IPS-18c (cell line): ENCODE results near the gene WDR45B.

Source experiments
- H3K4me3 ChIP-seq: 2 replicates; pipeline ENCODE4 v1.7.0; 2013; ENCODE audit warnings: low read depth, mild to moderate bottlenecking, low read length, moderate library complexity; ENCODE audit not compliant: insufficient read depth
- H3K9me3 ChIP-seq: one replicate; pipeline ENCODE4 v1.6.1; 2013; ENCODE audit warnings: mild to moderate bottlenecking, low read length, moderate library complexity; ENCODE audit not compliant: control insufficient read depth, insufficient read depth

WDR45B gene

DNA sequence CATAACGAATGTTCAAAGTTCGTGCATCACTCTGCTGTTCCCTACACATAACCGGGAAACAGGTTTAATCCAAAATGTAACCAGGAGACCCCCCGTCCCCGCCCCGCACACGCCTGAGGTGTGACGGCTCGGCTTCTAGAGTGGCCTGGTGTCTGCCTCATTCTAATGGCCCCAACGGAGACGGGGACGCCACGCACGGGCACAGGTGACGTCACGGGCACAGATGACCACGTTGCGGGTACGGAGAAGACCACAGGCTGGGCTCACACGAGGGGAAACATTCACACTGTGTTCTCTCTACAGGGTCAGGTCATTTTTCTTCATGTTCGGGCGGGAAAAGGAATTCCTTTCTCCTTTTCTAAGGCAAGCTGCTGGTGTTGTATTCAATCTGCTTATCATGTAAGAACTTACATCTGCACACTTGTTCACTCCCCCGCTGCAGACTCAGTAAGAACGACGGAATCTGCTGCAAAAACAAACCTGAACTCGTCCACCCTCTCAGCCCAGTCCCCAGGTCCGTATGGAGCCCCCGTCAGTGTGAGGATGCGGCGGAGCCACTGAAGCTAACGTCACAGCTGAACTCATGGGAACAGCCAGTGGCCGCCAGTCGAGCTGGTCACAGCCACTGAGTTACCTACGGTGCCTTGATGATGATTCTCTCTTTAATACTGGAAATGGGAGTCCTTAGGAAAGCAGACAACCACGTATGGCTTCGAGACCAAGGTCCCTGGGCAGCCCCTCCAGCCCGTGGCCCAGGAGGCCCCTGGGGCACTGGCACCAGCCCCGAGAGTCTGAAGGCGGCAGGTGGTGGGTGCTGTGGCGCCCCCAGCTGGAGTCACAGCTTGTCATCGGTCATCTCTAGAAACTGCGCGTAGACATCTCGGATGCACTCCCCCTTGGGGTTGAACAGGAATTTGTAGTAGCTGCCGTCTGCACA, 32.9 kb downstream of the WDR45B start:
- Histone ChIP-seq H3K4me3 (no peak overlapping the region), H3K9me3 (no peaks in the 10 kb centered on the region)

DNA sequence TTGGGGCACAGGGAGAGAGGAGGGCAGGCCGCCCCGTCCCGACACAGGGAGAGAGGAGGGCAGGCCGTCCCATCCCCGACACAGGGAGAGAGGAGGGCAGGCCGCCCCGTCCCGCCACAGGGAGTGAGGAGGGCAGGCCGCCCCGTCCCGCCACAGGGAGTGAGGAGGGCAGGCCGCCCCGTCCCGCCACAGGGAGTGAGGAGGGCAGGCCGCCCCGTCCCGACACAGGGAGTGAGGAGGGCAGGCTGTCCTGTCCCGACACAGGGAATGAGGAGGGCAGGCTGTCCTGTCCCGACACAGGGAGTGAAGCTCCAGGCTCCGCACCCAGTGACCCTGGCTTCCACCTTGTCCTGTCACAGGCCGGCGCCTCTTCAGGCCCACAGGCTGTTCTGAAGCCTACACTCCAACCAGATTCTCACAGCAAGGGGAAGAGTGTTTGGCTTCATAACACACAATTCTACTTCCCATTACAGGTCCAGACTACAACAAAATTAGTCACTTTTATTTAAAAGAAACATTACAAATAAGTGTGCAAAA, 34.1 kb downstream of the WDR45B start:
- no peak overlapping the region for H3K4me3 ChIP-seq
- H3K9me3 ChIP-seq = no peaks in the 10 kb centered on the region

DNA sequence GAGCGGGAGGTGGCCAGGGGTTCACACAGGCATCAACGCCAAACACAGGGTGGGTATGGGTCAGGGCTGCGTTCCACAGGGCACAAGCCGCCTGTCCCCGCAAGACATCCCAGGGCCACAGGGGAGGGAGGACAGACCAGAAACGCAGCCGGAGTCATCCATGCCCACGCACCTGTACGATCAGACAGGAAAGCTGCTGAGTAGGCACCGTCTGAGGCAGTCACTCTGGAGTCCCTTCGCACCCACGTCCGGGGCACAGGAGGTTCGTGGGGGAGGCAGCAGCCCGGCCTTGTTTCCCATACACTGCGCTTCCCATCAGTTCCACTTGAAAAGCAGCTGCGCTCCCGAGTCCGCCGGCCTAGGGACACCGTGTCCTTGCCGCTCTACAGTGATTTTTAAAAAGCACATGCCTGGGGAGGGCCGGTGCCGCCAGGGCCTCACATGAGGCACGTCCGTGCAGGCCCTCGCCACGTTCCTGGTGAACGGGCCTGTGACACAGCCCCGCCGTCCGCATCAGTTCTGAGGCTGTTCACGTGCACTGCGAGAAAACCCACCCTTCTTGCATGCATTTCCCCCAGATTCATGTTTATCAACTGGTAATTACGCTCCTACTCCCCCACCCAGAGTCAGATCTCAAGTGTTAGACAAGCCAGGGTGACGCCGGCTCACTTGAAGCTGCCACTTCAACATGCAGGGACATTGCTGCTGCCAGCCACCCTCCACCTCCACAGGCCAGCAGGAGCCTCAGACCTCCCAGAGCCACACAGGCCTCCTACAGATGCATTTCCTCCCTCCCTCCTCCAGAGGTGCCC, 34.8 kb downstream of the WDR45B start:
- no peaks in the 10 kb centered on the region for H3K9me3 ChIP-seq
- no peak overlapping the region for H3K4me3 ChIP-seq

DNA sequence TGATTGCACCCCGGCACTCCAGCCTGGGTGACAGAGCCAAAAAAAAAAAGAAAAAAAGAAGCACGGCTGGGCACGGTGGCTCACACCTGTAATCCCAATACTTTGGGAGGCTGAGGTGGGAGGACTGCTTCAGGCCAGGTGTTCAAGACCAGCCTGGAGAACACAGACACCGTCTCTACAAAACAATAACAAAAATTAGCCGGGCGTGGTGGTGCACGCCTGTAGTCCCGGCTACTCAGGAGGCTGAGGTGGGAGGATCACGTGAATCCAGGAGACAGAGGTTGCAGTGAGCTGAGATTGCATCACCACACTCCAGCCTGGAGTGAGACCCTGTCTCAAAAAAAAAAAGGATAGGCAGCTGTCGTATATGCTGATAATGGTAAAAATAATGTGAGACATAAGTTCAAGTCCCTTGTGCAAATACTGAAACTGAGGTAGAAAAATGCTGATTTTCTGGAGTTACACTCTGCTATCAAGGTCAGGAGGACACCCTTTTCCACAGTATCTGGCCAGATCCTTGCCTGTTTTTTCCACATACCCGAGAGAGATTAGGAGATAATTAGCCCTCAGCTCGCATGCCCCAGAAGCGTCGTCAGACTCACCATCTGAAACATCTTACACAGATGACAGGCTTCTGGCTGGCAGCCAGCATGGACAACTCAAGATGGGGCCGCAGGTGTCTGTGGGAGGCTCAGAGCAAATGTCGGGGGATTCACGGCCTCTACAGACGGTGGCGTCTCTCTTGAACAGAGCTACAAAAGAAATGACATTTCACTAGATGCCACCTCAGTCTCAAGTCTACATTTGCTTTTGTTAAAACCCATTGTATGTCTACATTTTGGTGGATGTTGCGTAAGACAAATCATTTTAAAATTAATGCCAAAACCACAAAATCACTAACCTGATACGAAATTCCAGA, 36.8 kb downstream of the WDR45B start:
- no peaks in the 10 kb centered on the region for H3K9me3 ChIP-seq
- H3K4me3 ChIP-seq = no peak overlapping the region

DNA sequence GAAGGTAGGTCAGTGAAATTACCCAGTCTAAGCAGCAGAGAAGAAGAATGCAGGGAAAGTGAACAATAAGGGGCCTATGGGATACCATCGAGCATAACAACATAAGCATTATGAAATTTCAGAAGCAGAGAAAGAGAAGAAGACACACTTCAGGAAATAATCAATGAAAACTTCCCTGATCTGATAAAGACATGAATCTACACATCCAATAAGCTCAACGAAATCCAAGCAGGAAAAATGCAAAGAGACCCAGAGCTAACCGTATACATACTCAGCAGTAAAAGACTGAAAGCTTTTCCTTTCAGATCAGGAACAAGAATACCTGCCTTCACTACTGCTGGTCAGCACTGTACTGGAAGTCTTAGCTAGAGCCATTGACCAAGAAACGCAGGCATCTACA, 38.6 kb downstream of the WDR45B start:
- H3K4me3 ChIP-seq = no peak overlapping the region
- no peaks in the 10 kb centered on the region for H3K9me3 ChIP-seq

DNA sequence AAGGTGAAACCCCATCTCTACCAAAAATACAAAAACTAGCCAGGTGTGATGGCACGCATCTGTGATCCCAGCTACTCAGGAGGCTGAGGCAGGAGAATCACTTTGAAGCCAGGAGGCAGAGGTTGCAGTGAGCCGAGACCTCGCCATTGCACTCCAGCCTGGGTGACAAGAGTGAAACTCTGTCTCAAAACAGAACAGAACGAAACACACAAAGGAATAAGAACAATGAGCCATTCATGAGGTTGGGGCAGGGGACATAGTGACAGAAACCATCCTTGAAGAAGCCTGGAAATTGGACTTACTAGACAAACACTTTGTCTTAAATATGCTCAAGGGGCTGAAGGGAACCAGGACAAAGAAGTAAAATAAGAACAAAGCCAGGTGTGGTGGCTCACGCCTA, 39.4 kb downstream of the WDR45B start:
- no peak overlapping the region for H3K4me3 ChIP-seq
- no peaks in the 10 kb centered on the region for H3K9me3 ChIP-seq

DNA sequence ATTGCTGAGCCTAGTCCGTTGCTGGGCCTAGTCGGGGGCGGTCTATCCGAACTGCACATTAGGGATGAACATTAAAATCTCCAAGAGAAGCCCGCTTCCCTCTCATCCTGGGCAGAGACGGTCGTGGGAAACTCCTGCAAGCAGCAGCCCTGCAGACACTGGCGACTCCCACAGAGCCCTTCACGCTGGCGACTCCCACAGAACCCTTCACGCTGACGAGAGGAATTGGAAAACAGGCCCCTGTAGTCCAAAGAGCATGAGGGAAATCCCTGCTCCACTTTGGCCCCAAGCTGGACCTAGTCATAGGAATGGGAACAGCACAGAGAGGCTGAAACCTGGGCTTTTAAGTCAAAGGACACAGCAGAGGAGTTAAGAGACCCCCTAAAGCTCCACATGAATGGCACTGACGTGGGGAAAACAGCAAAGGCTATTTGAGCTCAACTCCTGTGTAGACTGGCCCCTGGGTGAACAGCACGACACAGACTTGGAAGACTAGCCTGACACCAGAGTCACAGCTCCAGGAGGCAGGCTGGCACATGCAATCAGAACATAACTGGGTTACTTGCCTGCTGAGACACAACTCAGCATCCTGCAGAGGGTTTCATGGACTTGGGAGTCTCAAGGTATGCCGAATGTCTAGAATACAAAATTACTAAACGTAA, 42.2 kb downstream of the WDR45B start:
- no peak overlapping the region for H3K4me3 ChIP-seq

DNA sequence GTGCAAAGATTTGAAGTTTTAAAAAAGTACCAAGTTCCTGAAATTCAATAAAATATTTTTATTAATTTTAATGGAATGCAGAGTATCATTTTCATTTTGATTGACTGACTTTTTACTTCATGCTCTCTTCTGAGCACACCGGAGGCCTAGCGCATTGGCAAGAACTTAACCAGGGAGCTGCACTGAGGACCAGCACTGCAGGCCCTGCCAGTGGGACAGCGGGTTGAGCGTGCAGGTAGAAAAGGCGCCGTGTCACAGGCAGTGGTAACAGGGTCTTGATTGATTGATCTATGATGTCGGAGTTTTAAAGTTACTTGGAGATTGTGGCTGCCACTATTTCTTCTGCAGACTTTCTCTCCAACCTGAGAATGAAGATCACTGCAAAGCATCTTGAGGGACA, 43.7 kb downstream of the WDR45B start:
- Histone ChIP-seq H3K9me3 (no peaks in the 10 kb centered on the region), H3K4me3 (no peak overlapping the region)

More for the DNA sequence above, 42.2 kb downstream of the WDR45B start:
- no peaks in the 10 kb centered on the region for H3K9me3 ChIP-seq

DNA sequence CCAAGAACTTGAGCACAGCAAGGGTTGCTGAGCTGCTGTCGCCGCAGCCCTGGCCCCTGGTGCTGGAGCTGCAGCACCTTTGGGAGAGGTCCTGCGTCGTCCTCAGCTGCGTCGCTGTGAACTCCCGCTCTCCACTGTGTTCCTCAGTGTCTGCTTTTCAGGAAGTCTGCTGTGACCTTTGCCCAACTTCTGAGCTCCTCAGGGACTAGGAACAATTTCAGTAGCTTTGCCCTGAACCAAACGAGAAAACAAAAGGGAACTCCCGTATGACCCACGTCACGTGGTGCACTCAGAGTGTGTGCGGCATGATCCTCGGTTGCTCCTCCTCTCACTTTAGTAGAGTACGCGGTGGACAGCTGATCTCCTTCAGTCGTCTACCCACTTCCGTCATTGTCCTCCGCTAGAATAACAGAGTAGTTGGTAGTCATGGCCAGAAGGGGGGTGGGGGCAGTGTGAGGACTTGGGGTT, 44.2 kb downstream of the WDR45B start:
- no peak overlapping the region for H3K4me3 ChIP-seq
- H3K9me3 ChIP-seq = no peaks in the 10 kb centered on the region

DNA sequence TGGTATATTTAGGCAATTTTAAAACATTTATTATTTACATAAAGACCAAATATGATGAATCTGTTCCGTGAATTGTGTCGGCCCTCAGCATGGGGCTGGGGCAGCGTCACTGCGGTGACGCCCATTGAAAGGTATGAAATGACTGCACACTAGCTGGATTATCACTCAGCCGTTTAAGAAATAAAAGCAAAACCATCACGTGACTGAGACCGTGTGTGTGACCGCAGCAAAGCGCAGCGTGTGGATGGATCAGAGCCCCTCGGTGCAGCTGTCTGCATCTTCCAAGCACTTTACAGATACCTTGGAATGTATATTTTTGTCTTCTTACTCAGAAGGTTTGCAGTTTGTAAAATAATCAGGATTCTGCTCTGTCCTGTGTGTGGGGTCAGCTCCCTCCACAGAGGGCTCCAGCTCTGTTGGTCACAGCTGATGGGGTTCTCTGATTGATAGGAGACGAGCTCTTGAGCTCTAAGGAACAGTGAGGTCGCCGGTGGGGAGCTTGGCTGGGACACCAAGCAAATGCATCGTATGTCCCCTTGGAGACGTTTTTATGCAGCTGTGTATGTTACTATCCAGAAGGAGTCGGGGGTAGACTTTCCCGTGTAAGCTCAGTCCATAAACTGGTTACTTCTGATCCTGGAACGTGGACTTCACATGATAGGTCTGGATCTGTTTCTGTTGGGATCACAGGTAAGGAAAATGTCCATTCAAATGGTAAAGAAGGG, 45.1 kb downstream of the WDR45B start:
- Histone ChIP-seq H3K9me3 (peaks cover 2% of the 10 kb centered on the region), H3K4me3 (no peak overlapping the region)

DNA sequence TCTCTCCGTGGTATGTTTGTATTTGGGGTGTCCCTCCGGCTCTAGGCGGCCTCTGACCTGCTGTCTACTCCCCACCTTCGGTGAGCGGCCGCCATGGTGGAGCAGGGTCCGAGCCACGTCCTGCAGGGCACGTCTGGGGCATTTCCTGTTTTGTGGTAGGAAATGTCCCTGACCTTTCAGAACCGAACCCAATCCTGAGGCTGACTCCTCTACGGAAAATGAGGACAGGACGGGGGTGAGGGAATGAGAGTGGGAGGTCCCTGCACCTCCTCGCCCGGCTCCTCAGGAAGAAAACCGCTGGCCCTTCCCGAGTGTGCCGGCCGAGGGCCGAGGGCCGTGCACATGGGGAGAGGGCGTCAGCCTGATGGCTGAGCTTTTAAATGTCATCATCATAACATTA, 45.8 kb downstream of the WDR45B start:
- Histone ChIP-seq H3K4me3 (no peak overlapping the region), H3K9me3 (peaks cover 2% of the 10 kb centered on the region)

DNA sequence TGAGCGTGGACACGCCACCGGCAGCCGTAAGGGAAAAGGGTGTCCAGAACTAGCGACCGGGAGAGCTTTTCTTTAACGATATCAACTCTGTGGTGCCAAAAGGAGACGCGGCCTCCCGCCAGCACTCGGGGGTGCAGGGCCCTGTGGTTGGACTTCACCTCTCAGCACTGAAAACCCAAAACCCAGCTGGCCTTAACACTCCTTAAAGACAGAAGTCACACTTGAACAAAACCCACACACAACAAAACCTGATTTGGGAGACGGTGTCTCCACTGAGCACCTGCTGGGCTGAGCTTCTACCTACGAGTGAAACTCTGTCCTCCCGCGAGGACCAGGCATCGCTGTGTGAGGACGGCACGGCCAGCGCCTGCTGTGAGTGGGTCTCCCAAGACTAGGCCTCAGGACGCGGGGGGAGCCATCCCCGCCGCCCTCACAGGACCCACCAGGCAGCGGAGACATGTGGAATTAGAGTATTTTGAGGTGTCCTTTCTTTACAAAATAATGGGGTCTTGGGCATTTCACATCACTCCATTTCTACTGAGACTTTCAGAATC, 46.7 kb downstream of the WDR45B start:
- peaks cover 2% of the 10 kb centered on the region for H3K9me3 ChIP-seq
- no peak overlapping the region for H3K4me3 ChIP-seq

DNA sequence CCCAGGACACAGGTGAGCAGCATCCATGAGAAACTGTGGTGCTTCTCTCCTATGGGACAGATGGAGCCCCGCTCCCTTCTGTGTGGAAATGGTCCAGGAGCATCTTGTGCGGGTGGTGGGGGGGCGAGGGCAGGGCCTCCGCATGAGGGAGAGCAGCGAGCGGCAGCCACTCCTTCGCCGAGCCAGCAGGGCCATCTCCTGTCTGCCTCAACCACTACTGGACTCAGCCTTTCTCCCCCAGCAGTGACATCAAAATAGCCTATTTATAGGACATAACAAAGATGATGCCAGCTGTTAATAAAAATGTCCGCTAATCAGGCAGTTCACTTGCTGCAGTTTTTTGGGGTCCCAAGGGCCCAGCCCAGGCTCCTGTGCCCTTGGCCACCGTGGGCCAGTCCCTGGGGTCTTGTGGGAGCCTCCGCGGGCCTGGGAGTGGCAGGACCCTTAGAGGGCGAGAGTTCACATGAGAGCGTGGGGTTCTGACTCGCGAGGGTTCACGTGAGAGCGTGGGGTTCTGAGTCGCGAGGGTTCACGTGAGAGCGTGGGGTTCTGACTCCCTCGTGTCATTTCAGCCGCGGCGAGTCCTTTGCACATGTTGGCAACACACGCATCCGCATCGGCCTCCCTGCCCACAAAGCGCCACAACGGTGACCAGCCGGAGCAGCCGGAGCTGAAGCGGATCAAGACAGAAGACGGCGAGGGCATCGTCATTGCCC, 47.4 kb downstream of the WDR45B start:
- H3K9me3 ChIP-seq = peaks cover 2% of the 10 kb centered on the region

DNA sequence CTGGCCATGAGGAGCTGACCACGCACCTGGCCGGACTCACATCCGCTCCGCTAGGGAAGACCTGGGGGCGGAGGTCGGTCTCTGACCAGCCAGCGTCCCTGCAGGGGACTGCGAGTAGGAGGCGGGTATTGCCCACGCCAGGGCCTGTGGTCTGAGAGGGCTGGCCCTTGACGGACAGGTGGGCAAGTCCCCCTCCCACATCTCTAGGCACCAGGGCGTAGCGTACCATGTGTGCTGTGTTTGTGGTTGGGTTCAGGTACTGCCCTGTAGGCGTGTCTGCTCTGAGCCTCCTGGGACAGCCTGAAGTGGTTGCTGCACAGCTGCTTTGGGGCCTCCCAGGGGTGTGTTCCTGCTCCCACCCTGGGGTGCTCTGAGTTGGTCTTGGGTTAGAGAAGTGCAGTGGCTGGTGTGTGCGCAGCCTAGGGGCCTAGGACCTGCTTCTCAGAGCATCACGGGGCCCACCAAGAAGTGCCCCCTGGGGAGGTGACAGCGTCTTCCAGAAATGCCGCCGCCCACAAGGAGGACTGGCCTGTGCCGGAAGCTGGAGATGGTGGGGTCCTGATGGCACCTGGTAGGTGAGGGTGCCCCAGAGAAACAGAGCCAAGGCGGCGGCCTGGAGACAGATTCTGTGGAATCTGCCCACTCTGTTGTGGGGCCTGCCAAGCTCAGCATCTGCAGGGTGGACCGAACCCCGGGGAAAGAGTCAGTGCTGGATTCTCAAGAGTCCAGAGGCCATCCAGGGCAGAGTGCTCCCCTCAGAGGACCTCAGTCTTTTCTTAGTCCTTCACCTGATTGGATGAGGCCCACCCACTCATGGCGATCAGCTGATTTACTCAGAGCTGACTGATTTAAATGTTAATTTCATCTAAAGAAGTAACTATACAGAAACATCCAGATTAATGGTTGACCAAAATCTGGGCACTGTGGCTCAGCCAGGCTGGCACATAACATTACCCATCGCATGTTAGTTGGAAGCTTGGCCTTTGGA, 48.3 kb downstream of the WDR45B start:
- no peak overlapping the region for H3K4me3 ChIP-seq
- peaks cover 2% of the 10 kb centered on the region for H3K9me3 ChIP-seq

More for the DNA sequence above, 47.4 kb downstream of the WDR45B start:
- no peak overlapping the region for H3K4me3 ChIP-seq
